WTC11 (cell line): ENCODE results near the gene ABCA3. TPM values are rescaled to one million over a fixed set of nuclear protein-coding genes. Genes with fewer than 3 reads are reported as not detected.
A peak's percentile ranks its signal among the peaks of the same experiment; 100 is the strongest.

Experiments
- ATAC-seq: fragments of 200-7000 bp; cut with Tn5 transposase; 2 replicates; pipeline ENCODE4 v1.10.0; 2021; ENCODE audit warnings: mild to moderate bottlenecking, moderate library complexity
- CTCF ChIA-PET: fragments of 300-600 bp; sonication (Branson Sonifier 250); formaldehyde crosslinking; loops from one replicate; lab custom pipeline; 2021; ENCODE audit warnings: antibody characterized with exemption; lab: Charles Lee
- POLR2A ChIA-PET: fragments of 350-600 bp; sonication (Branson Sonifier 250); formaldehyde crosslinking; loops from one replicate; lab custom pipeline; 2021; ENCODE audit warnings: antibody characterized with exemption; lab: Charles Lee
- DNase-seq: peaks from one replicate; pipeline ENCODE4 v3.0.0; 2021; ENCODE audit warnings: low spot score
- H3K27ac Mint-ChIP-seq: 2 replicates; pipeline ENCODE4 v1.8.0; 2021; ENCODE audit warnings: mixed read lengths
- H3K27me3 Mint-ChIP-seq: 2 replicates; pipeline ENCODE4 v1.8.0; 2021; ENCODE audit warnings: low read depth, mild to moderate bottlenecking, moderate library complexity, mixed read lengths
- H3K36me3 Mint-ChIP-seq: 2 replicates; pipeline ENCODE4 v1.8.0; 2021; ENCODE audit warnings: mixed read lengths
- H3K4me1 Mint-ChIP-seq: 2 replicates; pipeline ENCODE4 v1.8.0; 2022; ENCODE audit warnings: mixed read lengths
- H3K4me3 Mint-ChIP-seq: 2 replicates; pipeline ENCODE4 v1.8.0; 2021; ENCODE audit warnings: mild to moderate bottlenecking, moderate library complexity, mixed read lengths
- H3K9me3 Mint-ChIP-seq: 2 replicates; pipeline ENCODE4 v1.8.0; 2021; ENCODE audit warnings: mixed read lengths
- ATF3 ChIP-seq: sonication (generic); formaldehyde crosslinking; conservative IDR thresholded peaks from 2 replicates; pipeline ENCODE4 v1.8.1; 2022; ENCODE audit warnings: mild to moderate bottlenecking, missing genetic modification reagents
- ATF6 ChIP-seq: sonication (generic); formaldehyde crosslinking; IDR thresholded peaks from 2 replicates; pipeline ENCODE4 v1.8.1; 2023; ENCODE audit warnings: mild to moderate bottlenecking, missing genetic modification reagents
- GABPB1 ChIP-seq: sonication (generic); formaldehyde crosslinking; IDR thresholded peaks from 2 replicates; pipeline ENCODE4 v1.8.1; 2023; ENCODE audit warnings: mild to moderate bottlenecking, missing genetic modification reagents
- GTF2I ChIP-seq: fragments of 250-450 bp; sonication (Bioruptor Pico); conservative IDR thresholded peaks from 2 replicates; pipeline ENCODE4 v1.4.0; 2021; ENCODE audit warnings: mild to moderate bottlenecking
- IRF2 ChIP-seq: sonication (generic); formaldehyde crosslinking; IDR thresholded peaks from 2 replicates; pipeline ENCODE4 v1.8.0; 2022; ENCODE audit warnings: low read depth, missing genetic modification reagents, borderline replicate concordance
- JAZF1 ChIP-seq: fragments of 250-450 bp; sonication (Bioruptor Pico); IDR thresholded peaks from 2 replicates; pipeline ENCODE4 v1.9.0; 2021; ENCODE audit warnings: moderate library complexity, mild to moderate bottlenecking, inconsistent platforms
- MXD4 ChIP-seq: fragments of 250-450 bp; sonication (Bioruptor Pico); IDR thresholded peaks from 2 replicates; pipeline ENCODE4 v1.8.0; 2021; ENCODE audit warnings: mild to moderate bottlenecking, moderate library complexity, borderline replicate concordance
- NR3C1 ChIP-seq: sonication (generic); formaldehyde crosslinking; conservative IDR thresholded peaks from 2 replicates; pipeline ENCODE4 v1.8.1; 2023; ENCODE audit warnings: low read depth, mild to moderate bottlenecking, missing genetic modification reagents
- OVOL2 ChIP-seq: fragments of 250-450 bp; sonication (Bioruptor Pico); IDR thresholded peaks from 2 replicates; pipeline ENCODE4 v1.9.0; 2021; ENCODE audit warnings: mild to moderate bottlenecking, borderline replicate concordance
- PRRX2 ChIP-seq: fragments of 250-450 bp; sonication (Bioruptor Pico); IDR thresholded peaks from 2 replicates; pipeline ENCODE4 v1.8.0; 2021; ENCODE audit warnings: mild to moderate bottlenecking
- SMAD4 ChIP-seq: sonication (generic); formaldehyde crosslinking; IDR thresholded peaks from 2 replicates; pipeline ENCODE4 v1.8.0; 2022; ENCODE audit warnings: mild to moderate bottlenecking, missing genetic modification reagents
- SP1 ChIP-seq: sonication (generic); formaldehyde crosslinking; conservative IDR thresholded peaks from 2 replicates; pipeline ENCODE4 v1.8.1; 2022; ENCODE audit warnings: missing genetic modification reagents
- USF1 ChIP-seq: sonication (generic); formaldehyde crosslinking; IDR thresholded peaks from 2 replicates; pipeline ENCODE4 v1.8.0; 2022; ENCODE audit warnings: mild to moderate bottlenecking, missing genetic modification reagents
- ZBTB21 ChIP-seq: sonication (generic); formaldehyde crosslinking; IDR thresholded peaks from 2 replicates; pipeline ENCODE4 v1.8.1; 2023; ENCODE audit warnings: mild to moderate bottlenecking, missing genetic modification reagents, borderline replicate concordance
- ZNF138 ChIP-seq: sonication (generic); formaldehyde crosslinking; conservative IDR thresholded peaks from 2 replicates; pipeline ENCODE4 v1.8.1; 2022; ENCODE audit warnings: mild to moderate bottlenecking, moderate library complexity, missing genetic modification reagents
- ZNF219 ChIP-seq: sonication (generic); formaldehyde crosslinking; IDR thresholded peaks from 2 replicates; pipeline ENCODE4 v1.8.0; 2023; ENCODE audit warnings: missing genetic modification reagents, mild to moderate bottlenecking, borderline replicate concordance
- ZNF281 ChIP-seq: sonication (generic); formaldehyde crosslinking; IDR thresholded peaks from 2 replicates; pipeline ENCODE4 v1.8.0; 2023; ENCODE audit warnings: mild to moderate bottlenecking, missing genetic modification reagents
- ZNF416 ChIP-seq: fragments of 250-450 bp; sonication (Bioruptor Pico); IDR thresholded peaks from 2 replicates; pipeline ENCODE4 v1.9.0; 2021; ENCODE audit warnings: mild to moderate bottlenecking, inconsistent platforms
- ZNF532 ChIP-seq: fragments of 250-450 bp; sonication (Bioruptor Pico); IDR thresholded peaks from 2 replicates; pipeline ENCODE4 v1.9.0; 2021; ENCODE audit warnings: mild to moderate bottlenecking, borderline replicate concordance
- total RNA-seq: library from RNA; stranded (reverse); gene quantifications from 3 replicates; pipeline ENCODE4 v1.2.3, GENCODE V29; 2021
- TF ChIP-seq, protein P1 (sequence below): fragments of 250-450 bp; sonication (Bioruptor Pico); IDR thresholded peaks from 2 replicates; pipeline ENCODE4 v1.8.0; 2021; ENCODE audit warnings: mild to moderate bottlenecking
- TF ChIP-seq, protein P2 (sequence below): sonication (generic); formaldehyde crosslinking; IDR thresholded peaks from 2 replicates; pipeline ENCODE4 v1.8.0; 2022; ENCODE audit warnings: missing genetic modification reagents

The ABCA3 gene
- total RNA-seq, 1 experiment from 2014 or later: 12.1 TPM

GRCh38 chr16:2267913-2268666 is 72.4 kb downstream of the ABCA3 start, which contains the start of gene RNPS1:
RNPS1 (minus strand) TSS chr16:2268126; CDS start chr16:2264643, 3,483 bp downstream.
- ATAC-seq (peak; percentile 91), DNase-seq (peak; percentile 94)
- Mint-ChIP-seq H3K4me1 (peaks cover 31% of the 10 kb centered on the region), H3K27me3 (no peaks in the 10 kb centered on the region), H3K27ac (peak within 1 kb of the TSS; percentile 99), H3K36me3 (peaks cover 34% of the 10 kb centered on the region), H3K9me3 (no peaks in the 10 kb centered on the region), H3K4me3 (peak within 1 kb of the TSS; percentile 90)
- CTCF ChIA-PET: interaction anchor here (0.8 to 1.4 kb wide), 4 partner anchors 10 to 233 kb away, joined by 3 to 7 read pairs (median 4); partner anchors contain the start of gene ECI1
- POLR2A ChIA-PET: interaction anchor here (1.0 to 1.8 kb wide), 2 partner anchors 16 kb away, joined by 3 to 7 read pairs; partner anchors contain the start of gene ECI1
- TF ChIP-seq ZBTB21 (CRISPR knock-in tag) (peak; percentile 92), ZNF532 (CRISPR knock-in tag) (peak; percentile 66; the same call in 1 of the 2 replicates), ATF3 (CRISPR knock-in tag) (no peak), ZNF416 (CRISPR knock-in tag) (no peak; the same call in 1 of the 2 replicates), ZNF138 (no peak), USF1 (CRISPR knock-in tag) (peak; percentile 55), PRRX2 (CRISPR knock-in tag) (no peak), MXD4 (CRISPR knock-in tag) (no peak), NR3C1 (CRISPR knock-in tag) (no peak), SMAD4 (CRISPR knock-in tag) (no peak), GTF2I (no peak), ZNF281 (CRISPR knock-in tag) (no peak; the same call in 1 of the 2 replicates), IRF2 (CRISPR knock-in tag) (no peak), ATF6 (CRISPR knock-in tag) (no peak), OVOL2 (CRISPR knock-in tag) (peak; percentile 79; the same call in 1 of the 2 replicates), ZNF219 (CRISPR knock-in tag) (no peak), JAZF1 (CRISPR knock-in tag) (no peak), SP1 (peak; percentile 97), GABPB1 (CRISPR knock-in tag) (peak; percentile 84)
- TF ChIP-seq, protein P1, sequence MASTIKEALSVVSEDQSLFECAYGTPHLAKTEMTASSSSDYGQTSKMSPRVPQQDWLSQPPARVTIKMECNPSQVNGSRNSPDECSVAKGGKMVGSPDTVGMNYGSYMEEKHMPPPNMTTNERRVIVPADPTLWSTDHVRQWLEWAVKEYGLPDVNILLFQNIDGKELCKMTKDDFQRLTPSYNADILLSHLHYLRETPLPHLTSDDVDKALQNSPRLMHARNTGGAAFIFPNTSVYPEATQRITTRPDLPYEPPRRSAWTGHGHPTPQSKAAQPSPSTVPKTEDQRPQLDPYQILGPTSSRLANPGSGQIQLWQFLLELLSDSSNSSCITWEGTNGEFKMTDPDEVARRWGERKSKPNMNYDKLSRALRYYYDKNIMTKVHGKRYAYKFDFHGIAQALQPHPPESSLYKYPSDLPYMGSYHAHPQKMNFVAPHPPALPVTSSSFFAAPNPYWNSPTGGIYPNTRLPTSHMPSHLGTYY (CRISPR knock-in tag): no peak
- TF ChIP-seq, protein P2, sequence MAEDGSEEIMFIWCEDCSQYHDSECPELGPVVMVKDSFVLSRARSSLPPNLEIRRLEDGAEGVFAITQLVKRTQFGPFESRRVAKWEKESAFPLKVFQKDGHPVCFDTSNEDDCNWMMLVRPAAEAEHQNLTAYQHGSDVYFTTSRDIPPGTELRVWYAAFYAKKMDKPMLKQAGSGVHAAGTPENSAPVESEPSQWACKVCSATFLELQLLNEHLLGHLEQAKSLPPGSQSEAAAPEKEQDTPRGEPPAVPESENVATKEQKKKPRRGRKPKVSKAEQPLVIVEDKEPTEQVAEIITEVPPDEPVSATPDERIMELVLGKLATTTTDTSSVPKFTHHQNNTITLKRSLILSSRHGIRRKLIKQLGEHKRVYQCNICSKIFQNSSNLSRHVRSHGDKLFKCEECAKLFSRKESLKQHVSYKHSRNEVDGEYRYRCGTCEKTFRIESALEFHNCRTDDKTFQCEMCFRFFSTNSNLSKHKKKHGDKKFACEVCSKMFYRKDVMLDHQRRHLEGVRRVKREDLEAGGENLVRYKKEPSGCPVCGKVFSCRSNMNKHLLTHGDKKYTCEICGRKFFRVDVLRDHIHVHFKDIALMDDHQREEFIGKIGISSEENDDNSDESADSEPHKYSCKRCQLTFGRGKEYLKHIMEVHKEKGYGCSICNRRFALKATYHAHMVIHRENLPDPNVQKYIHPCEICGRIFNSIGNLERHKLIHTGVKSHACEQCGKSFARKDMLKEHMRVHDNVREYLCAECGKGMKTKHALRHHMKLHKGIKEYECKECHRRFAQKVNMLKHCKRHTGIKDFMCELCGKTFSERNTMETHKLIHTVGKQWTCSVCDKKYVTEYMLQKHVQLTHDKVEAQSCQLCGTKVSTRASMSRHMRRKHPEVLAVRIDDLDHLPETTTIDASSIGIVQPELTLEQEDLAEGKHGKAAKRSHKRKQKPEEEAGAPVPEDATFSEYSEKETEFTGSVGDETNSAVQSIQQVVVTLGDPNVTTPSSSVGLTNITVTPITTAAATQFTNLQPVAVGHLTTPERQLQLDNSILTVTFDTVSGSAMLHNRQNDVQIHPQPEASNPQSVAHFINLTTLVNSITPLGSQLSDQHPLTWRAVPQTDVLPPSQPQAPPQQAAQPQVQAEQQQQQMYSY (CRISPR knock-in tag): no peak
